NOMO-1 (cell line): ENCODE results near the gene CTRL.
"Not testable (repeated sequence)": the region's sequence is repeated elsewhere in the genome, so short reads cannot be mapped to it uniquely, and the experiment has no call there.

Source experiments
- DNase-seq, 2 experiments: peaks; one replicate each; lab custom pipeline; 2025; ENCODE audit not compliant: unreplicated experiment in 2 of 2; lab: John Stamatoyannopoulos, UW

The CTRL gene

GRCh38 chr16:67931712-67932461 lies at the start of gene CTRL:
CTRL (minus strand) TSS chr16:67931862; CDS start chr16:67931852, 10 bp downstream.
- DNase-seq, result no peak

GRCh38 chr16:67979955-67980678 lies 48.5 kb upstream of the CTRL start, which contains the start of gene DPEP3:
DPEP3 (minus strand) TSS chr16:67980499; CDS start chr16:67980380, 119 bp downstream.
- DNase-seq, result peak; percentile 48 to 59

- no peak for DNase-seq
These were observed 46.0 kb upstream of the CTRL start for GRCh38 chr16:67977469-67978227.

- no peak for DNase-seq
These were observed 45.3 kb upstream of the CTRL start for GRCh38 chr16:67977005-67977404.

GRCh38 chr16:67976205-67976604 lies 44.5 kb upstream of the CTRL start:
- no peak for DNase-seq

- no peak for DNase-seq
These were observed 43.9 kb upstream of the CTRL start for GRCh38 chr16:67975321-67976105.

- DNase-seq, result not testable (repeated sequence)
These were observed 40.6 kb upstream of the CTRL start for GRCh38 chr16:67972285-67972684.

GRCh38 chr16:67971111-67971510 lies 39.4 kb upstream of the CTRL start:
- no peak for DNase-seq

GRCh38 chr16:67969254-67970039 lies 37.8 kb upstream of the CTRL start:
- peak in 1 of 2 experiments; percentile 17 for DNase-seq

GRCh38 chr16:67968400-67969253 lies 37.0 kb upstream of the CTRL start, which contains the start of gene SLC12A4:
SLC12A4 (minus strand) TSS chr16:67968637; CDS start chr16:67968553, 84 bp downstream.
- peak; percentile 75 to 80 for DNase-seq

- peak; percentile 29 to 35 for DNase-seq
These were observed 36.3 kb upstream of the CTRL start for GRCh38 chr16:67967958-67968399.

- no peak for DNase-seq
These were observed 35.7 kb upstream of the CTRL start for GRCh38 chr16:67967183-67967957.

- DNase-seq, result peak in 1 of 2 experiments; percentile 19
These were observed 35.0 kb upstream of the CTRL start for GRCh38 chr16:67966549-67967182.

- no peak for DNase-seq
These were observed 34.2 kb upstream of the CTRL start for GRCh38 chr16:67965668-67966548.

GRCh38 chr16:67964477-67965131 lies 32.9 kb upstream of the CTRL start:
- no peak for DNase-seq
